ENCODE results near the gene METTL22.

The METTL22 gene

GRCh38 chr16:8691728-8692127 is 70.2 kb downstream of the METTL22 start:
- H3K9ac ChIP-seq (ENCODE audit: low read length): no peak overlapping the region
- H3K9me2 ChIP-seq (replicated peaks; ENCODE audit: insufficient read depth, low read length): no peaks in the 10 kb centered on the region
- H3K4me3 ChIP-seq (ENCODE audit: insufficient read depth, low read length, poor library complexity, severe bottlenecking): no peak overlapping the region
- H3K27me3 ChIP-seq (ENCODE audit: low read length): no peaks in the 10 kb centered on the region
- TF ChIP-seq EZH2phosphoT487 (conservative IDR thresholded peaks at IDR 0.05; ENCODE audit: low read length): no peak
- no peak for TF ChIP-seq CTCF (IDR thresholded peaks at IDR 0.05; ENCODE audit: insufficient read depth, low read length, poor library complexity, severe bottlenecking)
- no peak overlapping the region for H3K4me2 ChIP-seq (ENCODE audit: low read depth, low read length, poor library complexity, severe bottlenecking)
- H3F3A ChIP-seq (ENCODE audit: insufficient read depth): no peaks in the 10 kb centered on the region
- no peak overlapping the region for H3K27ac ChIP-seq (ENCODE audit: low read depth, low read length)
- H2AFZ ChIP-seq (ENCODE audit: low read depth, low read length, severe bottlenecking): no peak overlapping the region
- H3K36me3 ChIP-seq (ENCODE audit: low read length): no peaks in the 10 kb centered on the region
- no peaks in the 10 kb centered on the region for H3K79me2 ChIP-seq (ENCODE audit: insufficient read depth, low read length)
- H3K9me3 ChIP-seq (ENCODE audit: insufficient read depth, low read length): peaks cover 23% of the 10 kb centered on the region
- no peaks in the 10 kb centered on the region for H4K20me1 ChIP-seq (ENCODE audit: low read depth, low read length)

GRCh38 chr16:8694795-8695728 is 73.6 kb downstream of the METTL22 start:
- no peaks in the 10 kb centered on the region for H3K27me3 ChIP-seq (ENCODE audit: low read length)
- H2AFZ ChIP-seq (ENCODE audit: low read depth, low read length, severe bottlenecking): no peak overlapping the region
- no peaks in the 10 kb centered on the region for H3K9me2 ChIP-seq (replicated peaks; ENCODE audit: insufficient read depth, low read length)
- H3F3A ChIP-seq (ENCODE audit: insufficient read depth): no peaks in the 10 kb centered on the region
- TF ChIP-seq EZH2phosphoT487 (conservative IDR thresholded peaks at IDR 0.05; ENCODE audit: low read length) (no peak), CTCF (IDR thresholded peaks at IDR 0.05; ENCODE audit: insufficient read depth, low read length, poor library complexity, severe bottlenecking) (no peak)
- H3K9me3 ChIP-seq (ENCODE audit: insufficient read depth, low read length): peaks cover 13% of the 10 kb centered on the region
- no peak overlapping the region for H3K9ac ChIP-seq (ENCODE audit: low read length)
- no peaks in the 10 kb centered on the region for H3K36me3 ChIP-seq (ENCODE audit: low read length)
- no peak overlapping the region for H3K4me3 ChIP-seq (ENCODE audit: insufficient read depth, low read length, poor library complexity, severe bottlenecking)
- no peak overlapping the region for H3K27ac ChIP-seq (ENCODE audit: low read depth, low read length)
- H4K20me1 ChIP-seq (ENCODE audit: low read depth, low read length): no peaks in the 10 kb centered on the region
- no peak overlapping the region for H3K4me2 ChIP-seq (ENCODE audit: low read depth, low read length, poor library complexity, severe bottlenecking)
- no peaks in the 10 kb centered on the region for H3K79me2 ChIP-seq (ENCODE audit: insufficient read depth, low read length)

GRCh38 chr16:8696880-8697279 is 75.4 kb downstream of the METTL22 start:
- no peak overlapping the region for H3K9ac ChIP-seq (ENCODE audit: low read length)
- no peak overlapping the region for H3K4me3 ChIP-seq (ENCODE audit: insufficient read depth, low read length, poor library complexity, severe bottlenecking)
- no peaks in the 10 kb centered on the region for H4K20me1 ChIP-seq (ENCODE audit: low read depth, low read length)
- TF ChIP-seq CTCF (IDR thresholded peaks at IDR 0.05; ENCODE audit: insufficient read depth, low read length, poor library complexity, severe bottlenecking) (no peak), EZH2phosphoT487 (conservative IDR thresholded peaks at IDR 0.05; ENCODE audit: low read length) (no peak)
- no peaks in the 10 kb centered on the region for H3K79me2 ChIP-seq (ENCODE audit: insufficient read depth, low read length)
- no peak overlapping the region for H3K27ac ChIP-seq (ENCODE audit: low read depth, low read length)
- no peaks in the 10 kb centered on the region for H3K36me3 ChIP-seq (ENCODE audit: low read length)
- H3K9me3 ChIP-seq (ENCODE audit: insufficient read depth, low read length): no peaks in the 10 kb centered on the region
- no peaks in the 10 kb centered on the region for H3F3A ChIP-seq (ENCODE audit: insufficient read depth)
- H2AFZ ChIP-seq (ENCODE audit: low read depth, low read length, severe bottlenecking): no peak overlapping the region
- no peaks in the 10 kb centered on the region for H3K9me2 ChIP-seq (replicated peaks; ENCODE audit: insufficient read depth, low read length)
- no peak overlapping the region for H3K4me2 ChIP-seq (ENCODE audit: low read depth, low read length, poor library complexity, severe bottlenecking)
- no peaks in the 10 kb centered on the region for H3K27me3 ChIP-seq (ENCODE audit: low read length)
